ENCODE data around the gene CCDC89. TPM values are rescaled to one million over a fixed set of nuclear protein-coding genes. Genes with fewer than 3 reads are reported as not detected.
"Not testable (repeated sequence)": the region's sequence is repeated elsewhere in the genome, so short reads cannot be mapped to it uniquely, and the experiment has no call there.

Gene CCDC89
- total RNA-seq, 2 experiments from 2014 or later = 0.73 to 0.76 TPM

DNA sequence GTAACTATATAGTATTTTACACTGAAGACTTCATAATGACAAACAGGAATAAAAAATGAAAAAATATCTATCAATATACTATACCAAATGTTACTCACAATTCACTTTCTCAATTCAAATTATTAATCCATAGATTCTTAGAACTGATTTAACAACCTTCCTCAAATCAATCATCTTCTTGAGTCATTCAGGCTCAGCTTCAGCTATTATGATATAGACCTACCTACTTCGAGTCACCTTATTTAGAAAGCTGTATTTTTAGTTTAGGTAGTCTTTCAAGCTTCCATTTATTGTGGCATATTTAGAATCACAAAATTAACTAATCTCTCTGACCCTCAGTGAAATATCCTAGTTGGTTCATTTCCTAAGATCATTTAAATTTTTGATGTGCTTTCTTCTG is 29.2 kb downstream of the CCDC89 start:
- CTCF ChIA-PET = interaction anchor here (1.0 kb wide), 1 partner anchor 635 kb away, joined by 3 read pairs; no protein-coding TSS in a partner anchor
- no peak overlapping the region for H3K4me3 Mint-ChIP-seq
- no peaks in the 10 kb centered on the region for H3K9me3 Mint-ChIP-seq (ENCODE audit: low read depth)
- peaks cover 62% of the 10 kb centered on the region for H3K4me1 Mint-ChIP-seq
- no peaks in the 10 kb centered on the region for H3K27me3 Mint-ChIP-seq
- DNase-seq (no peak), ATAC-seq (no peak)
- peaks cover 50% of the 10 kb centered on the region for H3K36me3 Mint-ChIP-seq
- no peak overlapping the region for H3K27ac Mint-ChIP-seq

DNA sequence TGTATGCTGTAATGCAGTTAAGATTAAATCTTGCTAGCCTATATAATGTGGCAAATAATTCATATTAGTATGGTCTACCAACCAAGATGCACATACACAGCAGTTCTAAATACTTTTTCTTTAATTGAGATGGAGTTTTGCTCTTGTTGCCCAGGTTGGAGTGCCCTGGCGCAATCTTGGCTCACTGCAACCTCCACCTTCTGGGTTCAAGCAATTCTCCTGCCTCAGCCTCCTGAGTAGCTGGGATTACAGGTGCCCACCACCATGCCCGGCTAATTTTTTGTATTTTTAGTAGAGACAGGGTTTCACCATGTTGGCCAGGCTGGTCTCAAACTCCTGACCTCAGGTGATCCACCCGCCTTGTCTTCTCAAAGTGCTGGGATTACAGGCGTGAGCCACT is 31.7 kb downstream of the CCDC89 start:
- H3K27ac Mint-ChIP-seq; DNase-seq; H3K9me3 Mint-ChIP-seq (ENCODE audit: low read depth); H3K27me3 Mint-ChIP-seq; ATAC-seq; CTCF ChIA-PET; H3K4me3 Mint-ChIP-seq: not testable (repeated sequence)
- peaks cover 54% of the 10 kb centered on the region for H3K4me1 Mint-ChIP-seq
- peaks cover 38% of the 10 kb centered on the region for H3K36me3 Mint-ChIP-seq

DNA sequence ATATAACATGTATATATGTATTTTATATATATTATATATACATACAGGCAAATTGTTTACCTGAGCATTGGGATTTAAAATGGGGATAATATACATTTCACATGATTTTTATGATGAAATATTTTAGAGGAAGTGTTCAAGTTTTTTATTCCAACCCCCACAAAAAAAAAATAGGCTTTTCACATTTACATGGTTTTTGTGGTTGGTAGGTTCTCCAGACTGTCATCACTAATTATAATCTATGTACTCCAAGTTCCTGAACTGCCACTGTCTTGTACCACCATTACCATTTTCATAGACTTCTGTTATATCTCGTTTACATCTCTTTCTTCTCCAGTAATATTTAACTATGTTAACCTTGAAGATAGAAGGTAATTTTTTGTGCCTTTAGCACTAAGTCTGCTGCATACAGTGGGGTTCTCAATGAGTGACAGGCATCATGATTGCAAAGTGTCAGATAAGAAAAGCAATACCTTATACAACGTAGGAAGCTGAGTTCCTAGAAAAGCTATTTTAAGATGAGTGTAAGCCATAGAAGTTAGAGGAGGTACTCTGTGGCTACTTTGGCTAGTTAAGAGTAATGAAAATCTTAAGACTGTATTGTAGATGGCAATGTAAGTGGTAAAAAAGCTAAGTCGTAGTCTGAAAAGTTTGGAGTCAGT is 33.1 kb downstream of the CCDC89 start:
- DNase-seq (no peak), ATAC-seq (no peak)
- peaks cover 32% of the 10 kb centered on the region for H3K36me3 Mint-ChIP-seq
- H3K4me1 Mint-ChIP-seq = peaks cover 53% of the 10 kb centered on the region
- no peaks in the 10 kb centered on the region for H3K27me3 Mint-ChIP-seq
- no peaks in the 10 kb centered on the region for H3K9me3 Mint-ChIP-seq (ENCODE audit: low read depth)
- peak overlapping the region; percentile 22 for H3K4me3 Mint-ChIP-seq
- CTCF ChIA-PET = interaction anchor here (2.9 kb wide), 1 partner anchor 11 kb away, joined by 13 read pairs; the partner anchor contains the start of gene CREBZF
- peak overlapping the region; percentile 48 for H3K27ac Mint-ChIP-seq

DNA sequence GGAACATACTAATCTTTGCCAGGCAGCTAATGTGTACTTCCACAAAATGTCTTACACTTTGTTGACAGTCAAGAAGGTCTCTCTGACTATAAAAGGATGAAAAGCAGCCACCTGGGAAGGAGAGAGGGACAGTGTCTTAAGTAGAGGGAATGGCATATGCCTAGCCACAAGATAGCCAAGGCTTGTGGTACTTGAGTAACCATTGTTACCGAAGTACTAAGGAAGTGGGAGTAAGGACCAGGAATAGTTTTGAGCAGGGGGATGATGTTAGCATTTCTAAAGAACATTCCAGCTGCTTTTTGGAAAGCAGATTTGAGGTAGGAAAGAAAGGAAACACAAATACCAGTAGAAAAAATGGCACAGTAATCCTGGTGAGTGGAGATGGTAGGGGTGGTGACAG is 34.9 kb downstream of the CCDC89 start:
- CTCF ChIA-PET = interaction anchor here (0.6 to 2.9 kb wide), 2 partner anchors 10 to 13 kb away, joined by 3 to 13 read pairs; partner anchors contain the start of gene CREBZF
- H3K4me3 Mint-ChIP-seq = no peak overlapping the region
- H3K27me3 Mint-ChIP-seq = no peaks in the 10 kb centered on the region
- H3K36me3 Mint-ChIP-seq = peaks cover 21% of the 10 kb centered on the region
- no peaks in the 10 kb centered on the region for H3K9me3 Mint-ChIP-seq (ENCODE audit: low read depth)
- no peak overlapping the region for H3K27ac Mint-ChIP-seq
- DNase-seq = no peak
- H3K4me1 Mint-ChIP-seq = peaks cover 53% of the 10 kb centered on the region
- no peak for ATAC-seq

DNA sequence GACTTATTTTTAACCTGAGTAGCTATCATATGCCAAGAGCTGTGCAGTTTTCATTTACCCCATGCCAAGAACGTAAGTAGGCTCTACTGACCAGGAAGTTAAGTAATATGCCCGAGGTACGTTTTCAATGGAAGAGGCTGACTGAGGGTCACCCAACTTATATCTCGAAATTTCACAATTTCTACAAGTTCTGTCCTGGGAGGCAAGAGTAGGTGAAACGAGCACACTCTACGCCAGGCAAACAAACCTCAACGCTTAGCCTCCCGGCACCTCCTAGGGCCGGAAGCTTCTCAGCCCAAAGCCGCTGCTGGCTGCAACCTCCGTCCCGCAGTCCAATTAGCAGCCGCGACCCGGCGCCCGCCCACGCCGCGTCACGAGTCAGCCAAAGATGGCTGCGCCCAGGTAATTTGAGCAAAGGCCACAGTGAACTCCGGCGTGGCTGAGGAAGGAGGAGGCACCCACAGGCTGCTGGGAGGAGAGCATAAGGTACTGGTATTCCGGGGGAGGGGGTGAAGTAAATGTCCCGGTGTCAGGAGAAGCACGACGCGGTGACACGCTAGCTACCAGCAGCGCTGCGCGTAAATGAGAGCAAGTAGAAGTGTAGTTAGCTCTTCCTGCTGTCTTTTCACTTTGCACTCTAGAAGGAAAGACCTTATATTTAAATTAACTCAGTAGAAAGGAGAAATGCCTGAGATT is 38.2 kb downstream of the CCDC89 start, which contains the start of gene TMEM126A:
TSS of gene TMEM126A (plus strand) at position 364 of the 696 bp plus-strand sequence. CDS start 2,289 bp downstream, outside the sequence.
- peaks cover 12% of the 10 kb centered on the region for H3K36me3 Mint-ChIP-seq
- DNase-seq = peak; percentile 94
- CTCF ChIA-PET = interaction anchor here (0.6 to 2.3 kb wide), 15 partner anchors 10 to 207 kb away, joined by 3 to 11 read pairs (median 4); partner anchors contain the start of genes CCDC83, CREBZF, DLG2 and TMEM126B
- peak within 1 kb of the TSS; percentile 99 for H3K27ac Mint-ChIP-seq
- peaks cover 25% of the 10 kb centered on the region for H3K27me3 Mint-ChIP-seq
- H3K9me3 Mint-ChIP-seq (ENCODE audit: low read depth) = no peaks in the 10 kb centered on the region
- ATAC-seq = peak; percentile 99
- H3K4me3 Mint-ChIP-seq = peak within 1 kb of the TSS; percentile 100
- peaks cover 36% of the 10 kb centered on the region for H3K4me1 Mint-ChIP-seq

DNA sequence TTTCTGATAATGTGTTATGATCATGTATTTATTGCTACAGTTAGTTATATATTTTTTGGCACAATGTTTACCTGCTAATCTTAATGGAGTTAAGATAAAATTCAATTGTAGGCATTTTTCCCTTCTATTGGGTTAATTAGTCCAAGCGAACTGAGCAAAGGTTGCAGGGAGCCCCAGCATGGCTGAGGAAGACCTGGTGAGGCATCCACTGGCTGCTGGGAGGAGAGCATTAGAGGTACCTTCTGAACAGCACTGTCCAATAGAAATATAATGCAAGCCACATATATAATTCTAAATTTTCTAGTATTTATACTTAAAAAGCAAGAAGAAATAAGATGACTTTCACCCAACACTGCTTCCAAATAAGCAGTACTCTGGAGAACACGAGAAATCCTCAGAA is 38.9 kb downstream of the CCDC89 start:
- H3K4me1 Mint-ChIP-seq = peaks cover 33% of the 10 kb centered on the region
- peak overlapping the region; percentile 99 for H3K27ac Mint-ChIP-seq
- H3K9me3 Mint-ChIP-seq (ENCODE audit: low read depth) = no peaks in the 10 kb centered on the region
- CTCF ChIA-PET = interaction anchor here (0.6 to 2.3 kb wide), 11 partner anchors 10 to 208 kb away, joined by 3 to 11 read pairs (median 4); partner anchors contain the start of genes CCDC83, CREBZF and DLG2
- ATAC-seq (no peak), DNase-seq (no peak)
- H3K36me3 Mint-ChIP-seq = peaks cover 9% of the 10 kb centered on the region
- peaks cover 32% of the 10 kb centered on the region for H3K27me3 Mint-ChIP-seq
- H3K4me3 Mint-ChIP-seq = peak overlapping the region; percentile 100

DNA sequence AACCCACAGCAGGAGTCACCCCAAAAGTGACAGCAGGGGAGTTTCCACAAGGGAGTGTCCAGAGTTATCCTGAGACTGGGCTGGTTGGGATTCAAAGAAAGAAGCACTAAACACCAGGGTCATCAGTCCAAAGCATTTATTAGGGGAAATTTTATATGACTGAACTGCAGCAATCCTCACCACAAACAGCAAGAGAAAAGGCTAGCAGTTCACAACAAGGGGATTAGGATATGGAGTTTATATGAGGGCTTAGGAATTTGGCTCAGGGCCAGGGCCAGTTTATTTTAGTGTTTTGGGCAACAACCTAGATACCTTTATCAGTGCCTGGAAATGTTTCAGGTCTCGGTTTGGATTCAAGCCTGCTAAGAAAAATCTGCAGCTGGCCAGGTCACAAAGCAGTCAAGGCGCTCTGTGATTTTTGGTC is 42.8 kb downstream of the CCDC89 start:
- Mint-ChIP-seq H3K4me1 (peaks cover 9% of the 10 kb centered on the region), H3K27ac (no peak overlapping the region), H3K9me3 (ENCODE audit: low read depth) (no peaks in the 10 kb centered on the region), H3K27me3 (peaks cover 48% of the 10 kb centered on the region), H3K36me3 (peaks cover 9% of the 10 kb centered on the region), H3K4me3 (no peak overlapping the region)
- CTCF ChIA-PET = no interaction called here
- DNase-seq (no peak), ATAC-seq (no peak)

DNA sequence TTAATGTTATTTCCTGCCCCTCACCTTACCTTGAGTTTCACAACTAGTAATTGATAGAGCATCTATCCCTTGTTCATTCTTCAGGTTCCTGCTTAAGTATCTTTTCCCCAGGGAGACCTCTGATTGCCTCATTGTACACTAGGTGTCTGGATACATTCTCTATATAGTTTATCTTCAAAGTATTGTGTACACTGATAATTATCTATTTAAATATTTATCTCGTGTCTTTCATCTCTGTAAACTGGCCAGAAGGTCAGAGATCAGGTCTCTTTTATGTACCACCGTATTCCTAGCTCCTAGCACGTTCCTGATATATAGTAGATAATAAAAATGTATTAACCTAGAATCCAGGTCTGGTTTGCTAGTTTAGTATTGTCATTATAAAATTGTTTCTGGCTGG is 51.2 kb downstream of the CCDC89 start:
- Mint-ChIP-seq H3K4me3 (no peak overlapping the region), H3K27ac (no peak overlapping the region), H3K36me3 (peaks cover 40% of the 10 kb centered on the region), H3K4me1 (peaks cover 10% of the 10 kb centered on the region), H3K9me3 (ENCODE audit: low read depth) (no peaks in the 10 kb centered on the region), H3K27me3 (no peaks in the 10 kb centered on the region)
- CTCF ChIA-PET = interaction anchor here (3.5 kb wide), 1 partner anchor 13 kb away, joined by 11 read pairs; the partner anchor contains the start of gene TMEM126A
- DNase-seq (no peak), ATAC-seq (no peak)

Other genes starting within 250 kb of the CCDC89 start
- 1 to 10 TPM; 1.4 to 2.1 TPM for gene DLG2, start 58.9 kb downstream of the CCDC89 start, total RNA-seq
- 10 to 100 TPM; 49.3 to 63.1 TPM for gene TMEM126B, start 57.6 kb downstream of the CCDC89 start, total RNA-seq
- gene TMEM126A, start 38.2 kb downstream of the CCDC89 start, total RNA-seq = 10 to 100 TPM; 28.4 to 39.0 TPM
- gene CREBZF, start 21.1 kb downstream of the CCDC89 start, total RNA-seq = 10 to 100 TPM; 61.0 to 72.3 TPM
- 10 to 100 TPM; 73.7 to 78.0 TPM for gene SYTL2, start 124.9 kb upstream of the CCDC89 start, total RNA-seq
- gene CCDC83, start 169.2 kb upstream of the CCDC89 start, total RNA-seq = not detected

Measured in activated CD8-positive, alpha-beta memory T cell treated with anti-CD3 and anti-CD28 coated beads, Interleukin-2, amount 10 ng/mL, durations not matched to agents 7 days and 5 days (primary cell).